Astrocyte of the cerebellum (primary cell): ENCODE measurements around the gene ARHGEF17.

ENCODE experiments used
- DNase-seq: peaks from one replicate; pipeline ENCODE4 v3.0.0-alpha.2; 2011; ENCODE audit warnings: low read depth
- H3K4me3 ChIP-seq: 2 replicates; pipeline ENCODE4 v1.5.1; 2011; ENCODE audit warnings: mild to moderate bottlenecking, low read depth, low read length, moderate library complexity
- CTCF ChIP-seq: IDR thresholded peaks from 2 replicates; pipeline ENCODE4 v1.5.1; 2012; ENCODE audit warnings: low read length, low read depth, moderate library complexity, mild to moderate bottlenecking; ENCODE audit errors: missing control alignments
- in situ Hi-C: cut with HindIII; loops from 2 replicates; pipeline ENCODE4 v1.10.0; 2017; ENCODE audit warnings: low sequenced_read_pairs

ARHGEF17 gene

GRCh38 chr11:73292525-73292894, 15.6 kb upstream of the ARHGEF17 start:
- DNase-seq = peak; percentile 37
- in situ Hi-C loops = no loop called here
- no peak for TF ChIP-seq CTCF
- H3K4me3 ChIP-seq = peak overlapping the region; percentile 25

DNA sequence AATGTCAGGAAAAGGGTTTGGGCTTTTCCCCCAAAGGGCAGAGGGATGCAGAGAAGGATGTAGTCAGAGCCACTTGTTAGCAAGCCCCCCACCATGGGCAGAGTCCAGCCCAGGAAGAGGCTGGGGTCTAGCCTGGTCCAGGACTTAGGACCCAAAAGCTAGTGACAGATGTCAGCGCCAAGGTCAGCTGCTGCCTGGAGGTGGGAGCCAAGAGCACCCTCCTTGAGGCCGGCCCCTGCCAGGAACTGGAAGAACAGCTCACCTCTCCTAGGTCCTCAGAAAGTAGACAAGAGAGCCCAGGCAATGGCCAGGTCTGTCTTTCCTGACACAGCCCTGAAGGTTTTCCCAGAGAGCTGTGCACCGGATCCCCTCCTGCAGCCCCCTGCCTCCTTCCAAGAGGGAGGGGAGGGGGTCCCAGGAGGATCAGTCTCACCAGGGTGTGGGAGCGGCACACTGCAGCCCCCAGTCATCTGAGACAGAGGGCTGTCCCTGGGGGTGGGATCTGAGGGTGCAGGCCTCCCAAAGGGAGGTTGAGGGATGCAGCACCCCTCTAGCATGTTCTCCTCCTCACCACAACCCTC, 14.6 kb upstream of the ARHGEF17 start:
- no peak for TF ChIP-seq CTCF
- DNase-seq = no peak
- peak overlapping the region; percentile 25 for H3K4me3 ChIP-seq
- in situ Hi-C loops = no loop called here

- DNase-seq = no peak
- no peak for TF ChIP-seq CTCF
- in situ Hi-C loops = no loop called here
- no peak overlapping the region for H3K4me3 ChIP-seq
These were observed 13.5 kb upstream of the ARHGEF17 start for GRCh38 chr11:73294604-73295003.

GRCh38 chr11:73295241-73295995, 12.7 kb upstream of the ARHGEF17 start:
- DNase-seq = peak; percentile 47
- H3K4me3 ChIP-seq = no peak overlapping the region
- TF ChIP-seq CTCF = peak; percentile 97
- in situ Hi-C loops = no loop called here

- no peak overlapping the region for H3K4me3 ChIP-seq
- in situ Hi-C loops = no loop called here
These were observed 12.1 kb upstream of the ARHGEF17 start for GRCh38 chr11:73295996-73296318.

GRCh38 chr11:73296501-73297230, 11.4 kb upstream of the ARHGEF17 start:
- no peak for TF ChIP-seq CTCF
- H3K4me3 ChIP-seq = no peak overlapping the region
- no peak for DNase-seq
- in situ Hi-C loops = no loop called here

More at GRCh38 chr11:73295996-73296318, 12.1 kb upstream of the ARHGEF17 start:
- DNase-seq = no peak
- no peak for TF ChIP-seq CTCF
